Transverse colon (tissue), 4 donors: ENCODE results near the gene INO80B.
A peak's percentile ranks its signal among the peaks of the same experiment; 100 is the strongest.

Source experiments
- EP300 ChIP-seq: sonication (generic); formaldehyde crosslinking; IDR thresholded peaks from one replicate; pipeline ENCODE4 v1.6.1; 2017; ENCODE audit warnings: antibody characterized with exemption, low read depth
- POLR2AphosphoS5 ChIP-seq, 3 donors: sonication (generic); formaldehyde crosslinking; IDR thresholded peaks; one replicate each; pipeline ENCODE4 v1.6.1; 2016; ENCODE audit warnings: antibody characterized with exemption in 3 of 3
- TF ChIP-seq, protein P1 (sequence below), 5 experiments: fragments of 200-600 bp in 3 of 5; fragments of 450-650 bp in 2 of 5; sonication (generic) in 3 of 5; IDR thresholded peaks; 1 replicate in 2 of 5; 2 replicates in 3 of 5; pipeline ENCODE4 v1.5.1; 2016 to 2017; ENCODE audit warnings: antibody characterized with exemption in 5 of 5, inconsistent platforms in 3 of 5, mild to moderate bottlenecking in 2 of 5, moderate library complexity in 1 of 5

DNA sequence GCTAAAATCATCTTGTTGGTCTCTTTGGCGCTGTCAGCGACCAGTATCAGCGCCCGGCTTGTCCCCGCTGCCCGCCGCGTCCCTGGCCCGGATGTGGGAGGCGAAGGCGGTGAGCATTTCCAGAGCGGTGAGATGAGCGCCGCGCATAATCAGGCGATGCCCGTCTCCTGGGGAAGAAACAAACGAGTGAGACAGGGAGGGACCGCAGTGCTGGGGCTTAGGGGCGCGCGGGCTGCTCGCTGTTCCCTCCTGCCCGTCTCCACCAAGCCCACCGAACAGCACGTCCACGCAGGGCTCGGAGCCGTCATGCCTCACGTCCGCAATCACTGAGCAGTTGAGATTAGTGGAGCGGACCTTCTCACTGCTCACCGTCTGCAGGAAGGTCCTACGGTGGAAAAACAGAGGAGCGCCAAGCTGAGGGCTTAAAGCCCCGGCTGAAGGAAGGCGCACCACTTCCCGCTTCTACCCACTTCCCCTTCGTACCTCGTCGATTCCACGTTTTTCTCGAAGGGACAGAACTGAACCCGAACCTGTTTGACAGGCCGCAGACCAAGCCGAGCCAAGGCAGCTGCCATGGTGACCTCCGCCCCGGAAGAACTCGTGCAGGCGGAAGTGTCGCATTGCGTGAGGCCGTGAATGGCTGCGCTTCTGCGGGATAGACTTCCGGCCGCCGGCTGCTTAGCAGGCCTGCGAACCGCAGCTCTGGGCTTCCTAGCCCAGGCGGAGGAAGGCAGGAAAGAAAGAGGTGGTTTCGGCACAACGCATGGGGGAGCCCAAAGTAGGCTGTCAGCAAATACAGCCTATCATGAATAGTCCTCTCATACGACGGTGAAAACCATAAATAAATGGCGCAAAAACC, 17.4 kb downstream of the INO80B start, which contains the start of gene MRPL53:
- TF ChIP-seq EP300 (no peak), POLR2AphosphoS5 (IDR thresholded peaks at IDR 0.05) (peak; percentile 70 to 99 (median 97))
- TF ChIP-seq, protein P1, sequence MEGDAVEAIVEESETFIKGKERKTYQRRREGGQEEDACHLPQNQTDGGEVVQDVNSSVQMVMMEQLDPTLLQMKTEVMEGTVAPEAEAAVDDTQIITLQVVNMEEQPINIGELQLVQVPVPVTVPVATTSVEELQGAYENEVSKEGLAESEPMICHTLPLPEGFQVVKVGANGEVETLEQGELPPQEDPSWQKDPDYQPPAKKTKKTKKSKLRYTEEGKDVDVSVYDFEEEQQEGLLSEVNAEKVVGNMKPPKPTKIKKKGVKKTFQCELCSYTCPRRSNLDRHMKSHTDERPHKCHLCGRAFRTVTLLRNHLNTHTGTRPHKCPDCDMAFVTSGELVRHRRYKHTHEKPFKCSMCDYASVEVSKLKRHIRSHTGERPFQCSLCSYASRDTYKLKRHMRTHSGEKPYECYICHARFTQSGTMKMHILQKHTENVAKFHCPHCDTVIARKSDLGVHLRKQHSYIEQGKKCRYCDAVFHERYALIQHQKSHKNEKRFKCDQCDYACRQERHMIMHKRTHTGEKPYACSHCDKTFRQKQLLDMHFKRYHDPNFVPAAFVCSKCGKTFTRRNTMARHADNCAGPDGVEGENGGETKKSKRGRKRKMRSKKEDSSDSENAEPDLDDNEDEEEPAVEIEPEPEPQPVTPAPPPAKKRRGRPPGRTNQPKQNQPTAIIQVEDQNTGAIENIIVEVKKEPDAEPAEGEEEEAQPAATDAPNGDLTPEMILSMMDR (IDR thresholded peaks at IDR 0.05) = peak in 1 of 5 experiments; percentile 20
